SW480 (cell line): ENCODE measurements around the gene NHERF1.
A peak's percentile ranks its signal among the peaks of the same experiment; 100 is the strongest.

Source experiments
- DNase-seq: peaks from one replicate; pipeline ENCODE4 v3.0.0-alpha.2; 2016; ENCODE audit warnings: low spot score

Gene NHERF1

GRCh38 chr17:74749279-74750038 is 1.0 kb downstream of the NHERF1 start:
- DNase-seq, result peak; percentile 41

GRCh38 chr17:74750039-74750326 is 1.6 kb downstream of the NHERF1 start:
- DNase-seq, result no peak

GRCh38 chr17:74750327-74751069 is 2.1 kb downstream of the NHERF1 start:
- peak; percentile 30 for DNase-seq

- DNase-seq, result no peak
Observed at GRCh38 chr17:74752415-74752814, 4.0 kb downstream of the NHERF1 start.

- no peak for DNase-seq
Observed at GRCh38 chr17:74752822-74753401, 4.5 kb downstream of the NHERF1 start.

GRCh38 chr17:74754832-74755231 is 6.4 kb downstream of the NHERF1 start:
- no peak for DNase-seq

GRCh38 chr17:74755533-74755932 is 7.1 kb downstream of the NHERF1 start:
- no peak for DNase-seq

- no peak for DNase-seq
Observed at GRCh38 chr17:74756891-74757290, 8.5 kb downstream of the NHERF1 start.

GRCh38 chr17:74757502-74757901 is 9.1 kb downstream of the NHERF1 start:
- DNase-seq, result no peak

GRCh38 chr17:74757931-74758847 is 9.8 kb downstream of the NHERF1 start:
- DNase-seq, result peak; percentile 70

GRCh38 chr17:74758848-74759168 is 10.4 kb downstream of the NHERF1 start:
- DNase-seq, result no peak

- peak; percentile 27 for DNase-seq
Observed at GRCh38 chr17:74759243-74759801, 10.9 kb downstream of the NHERF1 start.

- no peak for DNase-seq
Observed at GRCh38 chr17:74759941-74760340, 11.5 kb downstream of the NHERF1 start.

- no peak for DNase-seq
Observed at GRCh38 chr17:74760404-74761105, 12.1 kb downstream of the NHERF1 start.

- DNase-seq, result no peak
Observed at GRCh38 chr17:74761419-74761818, 13.0 kb downstream of the NHERF1 start.

- DNase-seq, result no peak
Observed at GRCh38 chr17:74761931-74762330, 13.5 kb downstream of the NHERF1 start.

GRCh38 chr17:74763565-74764387 is 15.3 kb downstream of the NHERF1 start:
- no peak for DNase-seq

GRCh38 chr17:74764751-74765286 is 16.4 kb downstream of the NHERF1 start:
- no peak for DNase-seq

GRCh38 chr17:74766413-74766812 is 18.0 kb downstream of the NHERF1 start:
- no peak for DNase-seq

- no peak for DNase-seq
Observed at GRCh38 chr17:74767111-74767516, 18.7 kb downstream of the NHERF1 start.
